GM19452 (cell line): ENCODE data around the gene TGM6.

Source experiments
- ATAC-seq: cut with Tn5 transposase; IDR thresholded peaks from one replicate; pipeline ENCODE4 v1.9.1; 2021; ENCODE audit not compliant: unreplicated experiment

The TGM6 gene

GRCh38 chr20:2363587-2363986 is 17.1 kb upstream of the TGM6 start:
- ATAC-seq = no peak

DNA sequence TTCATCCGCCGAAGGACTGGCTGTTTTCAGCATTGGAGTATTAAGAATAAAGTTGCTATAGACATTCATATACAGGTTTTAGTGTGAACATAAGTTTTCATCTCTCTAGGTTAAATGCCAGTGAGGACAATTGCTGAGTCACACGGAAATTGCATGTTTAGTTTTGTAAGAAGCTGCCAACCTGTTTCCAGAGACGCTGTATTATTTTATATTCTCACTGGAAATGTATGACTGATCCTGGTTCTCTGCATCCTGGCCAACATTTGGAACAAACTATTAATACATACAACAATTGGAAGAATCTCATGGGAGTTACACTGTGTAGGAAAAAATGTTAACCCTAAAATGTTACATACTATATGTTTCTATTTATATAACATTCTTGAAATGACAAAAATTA is 16.7 kb upstream of the TGM6 start:
- no peak for ATAC-seq

DNA sequence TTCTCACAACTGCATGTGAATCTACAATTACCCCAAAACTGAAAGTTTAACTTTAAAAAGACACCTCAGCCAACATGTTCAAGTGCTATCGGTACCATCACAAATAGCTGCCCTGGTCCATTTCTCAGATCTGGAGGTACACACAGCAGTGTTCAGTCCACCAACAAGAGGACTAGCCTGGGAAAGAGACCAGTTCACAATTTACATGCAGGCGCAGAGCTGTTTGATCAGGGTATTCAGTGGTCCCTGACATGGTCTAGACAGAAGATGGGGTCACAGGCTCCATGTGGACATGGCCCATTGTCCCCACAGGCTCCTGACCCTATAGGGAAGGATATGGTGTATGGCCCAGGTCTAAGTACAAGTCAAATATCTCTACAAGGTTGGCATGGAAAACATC is 15.6 kb upstream of the TGM6 start:
- no peak for ATAC-seq

DNA sequence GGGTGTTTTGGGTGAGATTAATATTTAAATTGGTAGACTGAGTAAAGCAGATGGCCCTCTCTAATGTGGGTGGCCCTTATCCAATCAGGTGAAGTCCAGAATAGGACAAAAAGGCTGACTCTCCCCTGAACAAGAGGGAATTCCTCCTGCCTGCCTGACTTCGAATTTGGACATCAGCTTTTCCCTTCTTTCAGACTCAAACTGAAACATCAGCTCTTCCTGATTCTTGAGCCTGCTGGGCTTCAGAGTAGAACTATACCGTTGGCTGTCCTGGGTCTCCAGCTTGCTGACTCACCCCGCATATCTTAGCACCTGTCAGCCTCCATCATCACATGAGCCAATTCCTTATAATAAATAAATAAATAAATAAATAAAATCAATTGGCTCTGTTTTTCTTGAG is 15.0 kb upstream of the TGM6 start:
- no peak for ATAC-seq

GRCh38 chr20:2368621-2369020 is 12.1 kb upstream of the TGM6 start:
- no peak for ATAC-seq

- ATAC-seq = no peak
Measured at GRCh38 chr20:2373098-2373497, 7.6 kb upstream of the TGM6 start.

DNA sequence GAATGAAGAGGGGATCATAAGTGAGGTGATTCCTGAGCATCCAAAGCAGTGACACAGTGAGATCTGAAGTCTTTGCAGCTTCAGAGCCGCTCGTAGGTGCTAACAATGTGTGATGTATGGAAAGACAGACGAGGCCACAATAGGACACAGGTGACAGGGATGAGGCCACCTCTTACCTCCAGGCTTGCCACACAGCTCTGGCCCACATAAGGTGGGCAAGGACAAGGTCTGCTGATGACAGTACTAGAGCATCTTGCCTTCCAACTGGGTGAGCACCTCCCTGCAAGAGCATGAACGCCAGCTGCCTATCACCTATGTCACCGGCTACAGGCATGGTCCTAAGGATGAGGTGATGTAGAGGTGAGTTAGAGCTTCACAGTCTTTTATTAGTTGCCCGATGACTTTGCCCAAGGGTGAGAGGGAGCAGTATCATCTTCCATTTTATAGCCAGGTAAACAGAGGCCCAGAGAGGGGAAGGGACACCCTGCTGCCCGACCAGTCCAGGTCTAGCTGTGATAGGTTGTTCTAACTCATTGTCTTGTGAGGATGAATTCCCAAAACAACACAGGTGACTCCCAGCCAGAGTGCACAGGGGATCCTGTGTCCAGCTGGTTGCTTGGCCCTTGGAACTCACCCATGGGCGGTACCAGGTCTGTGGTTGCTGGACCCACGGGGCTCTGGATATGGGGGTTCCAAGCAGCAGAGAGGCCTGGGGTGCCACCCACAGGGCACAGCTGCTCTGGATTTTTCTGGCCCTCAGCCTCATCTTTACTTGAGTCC is 6.2 kb upstream of the TGM6 start:
- ATAC-seq = no peak

DNA sequence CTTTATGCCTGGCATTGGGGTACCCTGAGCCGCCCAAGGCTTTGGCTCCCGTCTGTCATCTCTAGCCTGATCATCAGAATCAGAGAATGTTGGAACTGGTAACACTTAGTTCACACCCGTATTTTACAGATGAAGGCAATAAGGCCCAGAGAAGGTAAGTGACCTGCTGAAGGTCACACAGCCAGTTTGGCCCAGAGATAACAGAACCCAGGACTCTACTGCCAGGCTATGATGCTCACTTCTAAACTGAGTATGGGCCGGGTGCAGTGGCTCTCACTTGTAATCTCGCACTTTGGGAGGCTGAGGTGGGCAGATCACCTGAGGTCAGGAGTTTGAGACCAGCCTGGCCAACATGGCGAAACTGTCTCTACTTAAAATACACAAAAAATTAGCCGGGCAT is 1.8 kb upstream of the TGM6 start:
- no peak for ATAC-seq

DNA sequence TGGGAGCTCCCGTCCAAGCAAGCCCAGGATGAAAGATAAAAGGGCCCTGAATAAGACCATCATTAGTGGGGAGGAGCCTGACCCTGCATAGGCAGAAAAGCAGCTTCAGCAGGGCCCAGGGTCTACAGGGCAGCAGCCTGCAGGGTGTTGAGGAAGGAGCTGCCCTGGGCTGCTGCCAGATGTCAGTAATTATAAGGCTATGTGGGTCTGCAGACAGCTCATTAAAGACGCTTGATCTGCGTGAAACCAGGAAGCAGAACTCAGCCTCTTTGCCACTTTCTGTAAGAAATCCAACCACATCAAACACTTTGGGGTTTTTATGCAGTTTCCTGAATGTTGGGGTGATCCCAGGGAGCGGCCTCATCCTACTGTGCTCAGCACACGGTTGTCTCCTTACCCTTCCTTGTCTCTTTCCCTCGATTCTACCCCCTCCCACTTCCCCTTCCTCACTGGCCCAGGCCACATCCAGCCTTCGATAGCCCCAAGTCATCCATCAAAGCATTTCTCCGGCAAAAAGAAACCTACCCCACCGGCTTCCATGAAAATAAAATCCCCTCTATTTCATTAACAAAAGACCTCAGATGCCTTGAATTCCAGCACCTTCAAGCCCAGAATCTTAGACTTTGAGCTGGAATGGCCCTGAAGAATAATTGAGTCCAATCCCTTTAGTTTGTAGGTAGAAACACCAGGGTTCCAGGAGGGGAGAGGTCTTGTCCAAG is 1.0 kb upstream of the TGM6 start:
- no peak for ATAC-seq

DNA sequence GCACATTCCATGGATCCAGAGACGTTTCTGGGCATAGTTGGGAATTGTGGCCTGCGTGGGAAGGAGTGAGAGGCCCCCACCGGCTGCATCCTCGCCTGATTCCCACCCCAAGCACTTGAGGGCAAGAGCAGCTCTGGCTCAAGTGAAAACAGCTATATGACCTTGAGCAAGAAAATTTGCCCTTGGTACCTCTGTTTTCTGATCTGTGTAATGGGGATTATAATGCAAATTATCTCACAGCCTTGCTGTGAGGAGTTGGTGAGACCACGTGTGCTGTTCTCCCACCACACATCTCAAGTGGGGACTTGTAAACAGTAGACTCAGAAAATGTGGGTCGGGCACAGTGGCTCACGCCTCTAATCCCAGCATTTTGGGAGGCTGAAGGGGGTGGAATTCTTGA is 602 bp downstream of the TGM6 start:
- no peak for ATAC-seq

DNA sequence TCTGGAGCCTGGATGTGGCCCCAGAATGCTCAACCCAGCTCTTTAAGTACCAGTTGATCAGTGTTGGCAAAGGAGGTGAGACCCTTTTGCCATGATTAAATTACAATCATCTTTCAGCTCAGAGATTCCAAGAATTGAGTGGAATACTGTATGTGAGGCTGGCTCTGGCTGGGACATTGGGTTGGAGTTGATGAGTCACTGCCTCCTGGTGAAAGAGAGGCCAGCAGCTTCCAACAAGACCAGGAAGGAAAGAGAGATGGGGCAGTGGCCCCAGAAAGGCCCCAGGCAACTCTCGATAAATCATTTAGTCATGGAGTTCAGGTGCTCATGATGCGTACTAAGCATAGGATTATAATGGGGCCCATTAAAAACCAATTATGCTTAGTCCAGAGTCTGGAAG is 2.1 kb downstream of the TGM6 start:
- no peak for ATAC-seq

DNA sequence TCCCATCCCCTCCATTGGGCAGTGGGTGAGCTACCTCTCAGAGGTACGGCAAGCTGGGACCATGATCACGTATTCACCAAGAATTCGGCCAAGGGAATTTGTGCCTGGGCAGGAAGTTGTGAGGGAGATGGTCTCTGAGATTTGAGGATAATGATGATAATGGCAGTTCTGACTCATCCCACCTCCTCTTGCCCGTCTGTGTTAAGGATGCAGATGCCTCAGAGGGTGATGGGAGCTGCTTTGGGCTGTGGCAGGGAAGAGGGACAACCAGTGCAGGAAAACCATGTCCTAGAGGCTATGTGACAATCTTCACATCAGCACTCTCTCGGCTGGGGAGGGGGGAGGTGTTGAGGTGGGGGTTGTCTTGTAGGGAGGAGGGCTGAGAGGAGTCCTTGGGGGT is 4.3 kb downstream of the TGM6 start:
- ATAC-seq = no peak

- no peak for ATAC-seq
Measured at GRCh38 chr20:2385496-2385895, 4.8 kb downstream of the TGM6 start.

GRCh38 chr20:2386516-2387179 is 5.9 kb downstream of the TGM6 start:
- no peak for ATAC-seq

DNA sequence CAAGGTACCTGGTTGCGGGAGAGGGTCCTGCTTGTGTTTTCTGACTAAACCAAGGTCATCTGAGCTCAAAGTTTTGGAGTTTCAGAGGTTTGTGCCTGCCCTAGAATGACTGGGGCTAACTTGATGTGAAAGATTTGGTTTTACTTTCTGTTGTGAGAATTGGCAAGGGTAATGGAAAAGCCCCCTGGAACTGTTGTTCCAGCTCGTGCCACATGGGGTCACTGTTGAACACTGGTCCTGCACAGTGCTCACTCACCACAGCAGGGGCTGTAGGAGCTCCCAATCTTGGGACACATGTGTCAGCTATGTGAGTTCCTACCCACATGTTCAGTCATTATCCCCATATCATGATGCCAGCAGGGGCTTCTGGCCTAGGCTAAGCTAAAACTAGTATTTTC is 6.5 kb downstream of the TGM6 start:
- no peak for ATAC-seq

GRCh38 chr20:2387580-2387979 is 6.9 kb downstream of the TGM6 start:
- no peak for ATAC-seq

DNA sequence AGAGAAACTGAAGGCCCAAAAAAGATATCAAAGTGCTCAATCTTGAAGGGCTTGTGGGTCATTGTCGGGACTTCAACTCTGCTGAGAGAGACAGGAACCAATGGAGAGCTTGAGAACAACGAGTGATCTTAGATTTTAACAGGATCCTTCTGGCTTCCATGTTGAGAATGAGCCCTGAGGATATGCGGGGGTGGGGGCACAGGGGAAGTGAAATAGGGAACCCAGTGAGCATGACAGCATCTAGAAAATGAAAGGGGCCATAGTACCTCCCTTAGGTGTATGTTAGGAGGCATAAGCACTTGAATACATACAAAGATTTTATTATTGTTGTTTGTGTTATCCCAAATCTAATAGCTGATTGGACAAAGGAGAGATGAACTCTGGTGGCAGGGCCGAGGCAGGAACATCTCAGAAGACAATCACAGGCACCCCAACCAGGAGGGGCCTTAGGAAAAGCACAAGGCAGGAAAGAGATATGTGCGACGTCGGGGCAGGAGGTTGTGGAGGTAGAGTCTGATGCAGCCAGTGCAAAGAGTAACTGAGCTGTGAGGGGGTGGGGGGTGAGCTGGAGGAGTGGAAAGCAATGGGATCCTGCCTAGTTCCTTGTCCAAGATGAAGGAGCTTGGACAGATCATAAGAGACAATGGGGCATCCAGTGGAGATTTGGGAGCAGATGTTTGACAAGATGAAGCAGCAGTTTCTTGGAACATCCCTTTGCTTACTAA is 10.4 kb downstream of the TGM6 start:
- ATAC-seq = no peak

DNA sequence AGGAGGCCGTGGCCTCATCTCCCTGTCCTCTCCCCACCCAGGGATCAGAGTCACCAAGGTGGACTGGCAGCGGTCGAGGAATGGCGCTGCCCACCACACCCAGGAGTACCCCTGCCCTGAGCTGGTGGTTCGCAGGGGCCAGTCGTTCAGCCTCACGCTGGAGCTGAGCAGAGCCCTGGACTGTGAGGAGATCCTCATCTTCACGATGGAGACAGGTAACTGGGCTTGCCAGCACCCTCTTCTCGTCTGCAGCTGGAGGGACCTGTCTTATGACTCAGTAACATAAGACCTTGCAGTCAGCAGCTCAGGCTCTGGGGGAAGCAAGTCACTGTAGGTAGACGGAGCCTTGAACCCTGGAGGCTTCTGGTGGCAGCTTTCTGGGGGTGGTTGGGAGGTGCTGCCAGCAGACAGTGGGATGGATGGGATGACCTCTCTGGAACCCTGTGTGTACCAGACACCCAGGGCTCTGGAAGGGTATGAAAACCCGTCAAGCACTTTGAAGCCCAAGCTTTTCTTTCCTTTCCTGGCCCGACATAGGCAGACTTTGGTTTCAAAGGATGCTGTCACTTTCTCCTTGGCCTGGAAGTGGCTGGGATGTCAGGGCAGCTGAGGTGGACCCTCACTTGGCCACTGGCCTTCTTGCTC is 13.8 kb downstream of the TGM6 start:
- ATAC-seq = no peak

- no peak for ATAC-seq
Measured at GRCh38 chr20:2395136-2395535, 14.4 kb downstream of the TGM6 start.

DNA sequence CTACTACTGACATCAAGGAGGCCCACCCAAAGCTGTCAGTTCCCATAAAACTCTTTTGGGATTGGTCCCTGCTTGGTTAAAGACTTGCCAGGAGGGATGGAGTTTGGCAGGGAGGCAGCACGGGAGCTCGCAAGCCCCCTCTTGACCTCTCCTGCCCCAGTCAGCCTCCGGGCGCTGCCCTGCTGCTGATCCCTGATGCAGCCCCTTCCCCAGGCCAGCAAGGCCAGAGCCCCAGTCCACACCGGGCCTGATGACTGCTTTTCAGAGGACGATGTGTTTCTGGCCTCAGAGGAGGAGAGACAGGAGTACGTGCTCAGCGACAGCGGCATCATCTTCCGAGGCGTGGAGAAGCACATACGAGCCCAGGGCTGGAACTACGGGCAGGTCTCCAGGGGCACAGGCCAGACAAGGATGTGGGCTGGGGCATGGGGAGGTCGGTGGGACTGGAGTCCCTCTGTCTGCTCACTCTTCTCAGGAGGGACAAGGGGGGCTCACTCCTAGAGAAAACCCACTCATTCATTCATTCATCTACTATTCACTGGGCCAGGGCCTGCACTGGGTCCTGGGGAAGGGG is 15.6 kb downstream of the TGM6 start:
- ATAC-seq = no peak

DNA sequence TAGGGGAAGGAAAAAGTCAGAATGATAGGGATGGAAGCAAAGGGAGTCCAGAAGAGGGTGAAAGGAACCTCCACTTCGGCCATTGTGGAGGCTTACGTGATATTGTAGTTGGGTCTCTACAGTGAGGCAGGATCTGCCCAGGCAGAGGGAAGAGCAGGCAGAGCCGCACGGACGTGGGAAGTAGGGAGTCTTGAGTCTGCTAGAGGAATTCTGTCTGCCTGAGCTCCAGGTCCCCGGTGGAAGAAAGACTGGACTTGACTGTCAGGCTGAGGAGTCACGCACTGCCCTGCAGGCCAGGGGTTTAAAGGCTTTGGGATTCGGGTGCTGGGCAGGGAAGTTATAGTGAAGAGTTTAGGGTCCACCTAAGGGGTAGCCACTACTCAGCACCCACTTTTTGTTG is 16.4 kb downstream of the TGM6 start:
- no peak for ATAC-seq
